ENCODE data around the gene HRK.
"Not testable (repeated sequence)": the region's sequence is repeated elsewhere in the genome, so short reads cannot be mapped to it uniquely, and the experiment has no call there.

HRK gene

DNA sequence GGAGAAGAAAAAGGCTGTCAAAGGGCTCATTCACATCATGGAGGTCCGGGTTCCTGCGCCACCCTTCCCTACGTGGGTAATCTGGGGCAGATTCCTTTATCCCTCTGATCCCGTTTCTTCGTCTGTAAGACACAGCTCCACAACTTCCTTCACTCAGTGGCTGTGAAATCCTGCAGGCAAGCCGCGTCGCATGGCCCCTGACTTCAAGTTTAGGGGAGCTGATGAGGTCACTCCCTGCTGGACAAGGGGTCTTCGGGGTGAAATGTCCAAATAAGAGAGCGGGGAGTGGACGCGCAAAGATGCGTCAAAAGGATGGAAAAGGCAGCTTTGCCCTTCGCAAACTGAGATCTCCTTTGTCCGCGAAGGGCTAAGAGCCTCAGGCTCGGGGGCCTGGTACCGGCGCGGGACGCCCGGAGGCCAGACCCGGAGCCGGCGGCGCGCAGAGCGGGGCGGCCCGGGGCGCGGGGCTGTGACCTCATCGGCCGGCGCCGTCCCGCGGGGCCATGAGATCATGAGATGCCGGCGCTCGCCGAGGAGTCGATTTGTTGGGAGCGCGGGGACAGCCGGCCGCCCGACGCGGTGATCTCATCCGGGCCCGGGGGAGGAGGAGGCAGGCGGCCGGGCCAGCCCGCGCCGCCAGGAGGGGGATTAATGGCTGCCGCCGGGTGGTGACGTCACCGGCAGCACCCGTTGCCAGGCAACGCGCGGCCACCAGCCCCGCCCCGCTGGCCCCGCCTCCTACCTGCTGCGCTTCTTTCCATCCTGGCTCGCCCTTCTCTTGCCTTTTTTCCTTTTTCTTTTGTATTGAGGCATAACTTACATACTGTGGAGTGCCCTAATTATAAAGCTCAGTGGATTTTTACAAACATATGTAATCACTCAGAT is 62.1 kb downstream of the HRK start:
- no peak for TF ChIP-seq CTCF (conservative IDR thresholded peaks at IDR 0.05)
- TF ChIP-seq ZFX (IDR thresholded peaks at IDR 0.05) = peak; percentile 73; the same call in 1 of the 2 replicates

DNA sequence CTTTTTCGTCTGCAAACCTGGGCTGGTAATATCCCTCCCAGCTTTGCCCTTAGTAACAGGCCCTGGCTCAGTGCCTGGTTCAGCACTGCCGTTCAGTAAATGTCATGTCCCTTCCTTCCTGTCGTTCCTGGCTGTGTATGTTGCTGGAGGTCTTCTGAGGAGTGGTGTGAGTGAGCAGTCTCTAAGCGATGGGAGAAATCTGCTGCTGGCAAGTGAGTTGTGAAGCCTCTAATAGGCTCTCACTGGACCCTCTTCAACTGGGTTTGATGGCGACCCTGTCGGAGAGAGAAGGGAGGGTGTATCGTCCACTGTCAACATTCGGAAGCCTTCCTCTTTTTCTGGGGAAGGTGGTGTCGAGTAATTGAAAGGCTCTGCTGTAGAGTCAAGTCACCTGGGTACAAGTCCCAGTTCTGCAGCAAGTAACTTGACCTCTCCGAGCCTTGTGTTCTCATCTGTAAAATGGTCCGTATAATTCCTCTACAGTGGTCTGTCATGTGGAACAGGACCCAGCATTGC is 62.8 kb downstream of the HRK start:
- peak overlapping the region; percentile 90 for H3K27ac ChIP-seq
- TF ChIP-seq ZFX (IDR thresholded peaks at IDR 0.05) (no peak), CTCF (conservative IDR thresholded peaks at IDR 0.05) (no peak)

More for the DNA sequence above, 62.1 kb downstream of the HRK start:
- H3K27ac ChIP-seq = peak overlapping the region; percentile 90

GRCh38 chr12:116814766-116815165 is 66.5 kb downstream of the HRK start:
- not testable (repeated sequence) for H3K27ac ChIP-seq

GRCh38 chr12:116813271-116814041 is 67.8 kb downstream of the HRK start:
- H3K27ac ChIP-seq = no peak overlapping the region
- TF ChIP-seq CTCF (conservative IDR thresholded peaks at IDR 0.05) (no peak), ZFX (IDR thresholded peaks at IDR 0.05) (no peak)

DNA sequence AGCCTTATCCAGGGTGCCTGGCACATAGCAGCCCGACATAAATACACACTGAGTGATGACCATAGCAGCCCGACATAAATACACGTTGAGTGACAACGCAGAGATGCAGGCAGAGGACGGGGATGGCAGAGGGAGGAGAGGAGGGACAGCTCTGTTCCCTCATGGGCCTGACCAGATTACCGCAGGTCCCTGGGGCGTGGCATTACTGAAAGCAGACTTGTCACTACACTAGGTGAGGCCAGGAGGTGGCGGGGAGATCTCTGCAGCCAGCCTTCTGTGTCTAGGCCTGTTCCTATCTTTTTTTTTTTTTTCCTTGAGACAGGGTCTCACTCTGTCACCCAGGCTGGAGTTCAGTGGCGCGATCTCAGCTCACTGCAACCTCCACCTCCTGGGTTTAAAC is 69.0 kb downstream of the HRK start:
- no peak overlapping the region for H3K27ac ChIP-seq
- no peak for TF ChIP-seq CTCF (conservative IDR thresholded peaks at IDR 0.05)
- no peak for TF ChIP-seq ZFX (IDR thresholded peaks at IDR 0.05)

- H3K27ac ChIP-seq = no peak overlapping the region
- TF ChIP-seq CTCF (conservative IDR thresholded peaks at IDR 0.05) (no peak), ZFX (IDR thresholded peaks at IDR 0.05) (no peak)
Measured at GRCh38 chr12:116808113-116809105, 72.8 kb downstream of the HRK start.

DNA sequence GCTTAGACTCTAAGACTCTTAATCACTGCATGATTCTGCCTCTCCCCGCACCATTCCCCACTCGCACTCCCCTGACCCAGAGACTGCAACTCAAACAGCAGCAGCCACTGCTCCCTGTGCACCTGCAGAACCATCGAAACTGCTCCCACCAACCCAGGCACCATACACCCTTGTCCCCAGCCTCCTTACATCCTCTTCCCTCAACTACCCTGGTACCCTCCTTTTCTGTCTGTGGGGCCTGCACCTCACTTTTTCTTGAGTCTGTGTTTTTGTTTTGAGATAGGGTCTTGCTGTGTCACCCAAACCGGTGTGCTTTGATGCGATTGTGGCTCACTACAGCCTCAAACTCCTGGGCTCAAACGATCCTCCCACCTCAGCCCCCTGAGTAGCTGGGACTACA is 73.7 kb downstream of the HRK start:
- TF ChIP-seq ZFX (IDR thresholded peaks at IDR 0.05) = no peak
- no peak for TF ChIP-seq CTCF (conservative IDR thresholded peaks at IDR 0.05)
- no peak overlapping the region for H3K27ac ChIP-seq

Measured in C4-2B (cell line).